HFFc6 (cell line): Measurements from ENCODE around the gene BLCAP. TPM values are rescaled to one million over a fixed set of nuclear protein-coding genes. Genes with fewer than 3 reads are reported as not detected.

Experiments
- DNase-seq: peaks from one replicate; pipeline ENCODE4 v3.0.0-alpha.2; 2018
- H3K27ac Mint-ChIP-seq: 2 replicates; pipeline ENCODE4 v1.8.0; 2020; ENCODE audit warnings: mild to moderate bottlenecking, mixed read lengths
- H3K27me3 Mint-ChIP-seq: 2 replicates; pipeline ENCODE4 v1.8.0; 2021; ENCODE audit warnings: mild to moderate bottlenecking, moderate library complexity, mixed read lengths; ENCODE audit not compliant: insufficient read depth
- H3K36me3 Mint-ChIP-seq: 2 replicates; pipeline ENCODE4 v1.8.0; 2021; ENCODE audit warnings: low read depth, mixed read lengths
- H3K4me1 Mint-ChIP-seq: 2 replicates; pipeline ENCODE4 v1.8.0; 2020; ENCODE audit warnings: low read depth, mixed read lengths
- H3K4me3 Mint-ChIP-seq: 2 replicates; pipeline ENCODE4 v1.8.0; 2020; ENCODE audit warnings: mild to moderate bottlenecking, moderate library complexity, mixed read lengths
- H3K9me3 Mint-ChIP-seq: 2 replicates; pipeline ENCODE4 v1.8.0; 2020; ENCODE audit warnings: mild to moderate bottlenecking, mixed read lengths
- CTCF ChIP-seq: fragments of 200-600 bp; sonication (generic); IDR thresholded peaks from 2 replicates; pipeline ENCODE4 v1.5.0; 2021; ENCODE audit warnings: antibody characterized with exemption, mild to moderate bottlenecking
- total RNA-seq, 6 experiments: library from RNA; stranded (reverse); fragmentation: NEBNext Ultra II Directional; extraction: Animal tissue kit (Norgen Biotek cat#: 25700); gene quantifications; 2 replicates in 1 of 6; 3 replicates in 5 of 6; pipeline ENCODE4 v1.2.3, GENCODE V29; 2021

BLCAP gene
- total RNA-seq, 6 experiments from 2014 or later = 83.7 to 110 (median 97.3) TPM

GRCh38 chr20:37518606-37519507 lies 8.8 kb downstream of the BLCAP start:
- Mint-ChIP-seq H3K4me1 (peaks cover 47% of the 10 kb centered on the region), H3K27me3 (peaks cover 7% of the 10 kb centered on the region), H3K36me3 (peaks cover 63% of the 10 kb centered on the region), H3K27ac (0 out of 2 replicates have a peak overlapping the region, but pooled peaks have one; percentile 48), H3K9me3 (no peaks in the 10 kb centered on the region), H3K4me3 (no peak overlapping the region)
- TF ChIP-seq CTCF = no peak
- DNase-seq = no peak

DNA sequence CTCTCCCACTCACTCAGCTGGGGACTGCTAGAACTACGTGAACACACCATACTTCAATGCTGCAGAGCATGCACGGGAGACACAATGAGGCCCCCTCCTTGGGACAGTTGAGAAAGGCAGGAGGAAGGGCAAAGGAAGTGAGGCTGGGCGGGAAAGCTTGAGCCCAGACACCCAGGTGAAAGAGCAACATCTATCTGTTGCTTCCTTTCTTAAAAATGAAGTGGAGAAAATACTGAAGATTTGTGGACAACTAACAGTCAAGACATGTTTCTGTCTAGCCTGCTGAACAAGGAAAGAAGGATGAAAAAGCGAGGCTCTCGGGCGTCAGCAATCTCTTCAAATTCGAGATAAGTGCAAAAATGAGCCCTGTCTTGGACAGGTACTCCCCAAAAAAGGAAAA lies 9.6 kb downstream of the BLCAP start:
- H3K4me1 Mint-ChIP-seq = peaks cover 49% of the 10 kb centered on the region
- DNase-seq = no peak
- H3K4me3 Mint-ChIP-seq = no peak overlapping the region
- H3K9me3 Mint-ChIP-seq = no peaks in the 10 kb centered on the region
- TF ChIP-seq CTCF = no peak
- peaks cover 62% of the 10 kb centered on the region for H3K36me3 Mint-ChIP-seq
- peaks cover 7% of the 10 kb centered on the region for H3K27me3 Mint-ChIP-seq
- H3K27ac Mint-ChIP-seq = no peak overlapping the region

GRCh38 chr20:37516811-37517750 lies 10.6 kb downstream of the BLCAP start:
- Mint-ChIP-seq H3K36me3 (peaks cover 69% of the 10 kb centered on the region), H3K4me1 (peaks cover 56% of the 10 kb centered on the region), H3K27ac (no peak overlapping the region; the same call in 1 of the 2 replicates), H3K9me3 (no peaks in the 10 kb centered on the region), H3K27me3 (peaks cover 7% of the 10 kb centered on the region), H3K4me3 (no peak overlapping the region)
- no peak for DNase-seq
- no peak for TF ChIP-seq CTCF

DNA sequence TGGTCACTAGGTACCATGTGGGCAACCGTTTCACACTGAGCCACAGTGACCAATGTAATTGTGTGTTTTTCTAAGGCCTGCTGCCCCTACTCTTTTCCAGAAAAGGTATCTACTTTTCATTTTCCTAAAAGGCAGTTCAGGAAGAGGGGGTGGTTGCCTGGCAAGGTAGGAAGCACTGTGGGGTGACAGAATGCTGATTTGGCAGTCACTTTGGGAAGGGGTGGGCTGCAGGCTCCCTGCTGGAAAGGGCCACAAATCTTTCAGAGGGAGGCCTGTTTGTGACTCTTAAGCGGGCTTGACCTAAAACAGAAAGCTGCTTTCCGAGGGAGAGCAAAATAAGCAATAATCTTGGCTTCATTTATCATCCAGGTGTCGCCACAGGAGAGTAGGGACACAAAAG lies 11.8 kb downstream of the BLCAP start:
- H3K9me3 Mint-ChIP-seq = no peaks in the 10 kb centered on the region
- no peak overlapping the region for H3K27ac Mint-ChIP-seq
- no peak overlapping the region for H3K4me3 Mint-ChIP-seq
- no peak for TF ChIP-seq CTCF
- H3K4me1 Mint-ChIP-seq = peaks cover 63% of the 10 kb centered on the region
- peaks cover 8% of the 10 kb centered on the region for H3K27me3 Mint-ChIP-seq
- no peak for DNase-seq
- peaks cover 73% of the 10 kb centered on the region for H3K36me3 Mint-ChIP-seq

- no peak for DNase-seq
- Mint-ChIP-seq H3K4me3 (no peak overlapping the region; the same call in 1 of the 2 replicates), H3K27me3 (peaks cover 4% of the 10 kb centered on the region), H3K4me1 (peaks cover 64% of the 10 kb centered on the region), H3K27ac (0 out of 2 replicates have a peak overlapping the region, but pooled peaks have one; percentile 12), H3K36me3 (peaks cover 70% of the 10 kb centered on the region), H3K9me3 (no peaks in the 10 kb centered on the region)
- no peak for TF ChIP-seq CTCF
Measured at GRCh38 chr20:37513779-37514359, 13.8 kb downstream of the BLCAP start.
